ENCODE data around the gene C20orf144.

Gene C20orf144

GRCh38 chr20:33677991-33678702 lies 16.0 kb downstream of the C20orf144 start:
- no peak for DNase-seq

- no peak for DNase-seq
These were observed 17.8 kb downstream of the C20orf144 start for GRCh38 chr20:33679758-33680485.

- DNase-seq = peak; percentile 24
These were observed 18.6 kb downstream of the C20orf144 start for GRCh38 chr20:33680686-33681085.

GRCh38 chr20:33681288-33681687 lies 19.2 kb downstream of the C20orf144 start:
- no peak for DNase-seq

DNA sequence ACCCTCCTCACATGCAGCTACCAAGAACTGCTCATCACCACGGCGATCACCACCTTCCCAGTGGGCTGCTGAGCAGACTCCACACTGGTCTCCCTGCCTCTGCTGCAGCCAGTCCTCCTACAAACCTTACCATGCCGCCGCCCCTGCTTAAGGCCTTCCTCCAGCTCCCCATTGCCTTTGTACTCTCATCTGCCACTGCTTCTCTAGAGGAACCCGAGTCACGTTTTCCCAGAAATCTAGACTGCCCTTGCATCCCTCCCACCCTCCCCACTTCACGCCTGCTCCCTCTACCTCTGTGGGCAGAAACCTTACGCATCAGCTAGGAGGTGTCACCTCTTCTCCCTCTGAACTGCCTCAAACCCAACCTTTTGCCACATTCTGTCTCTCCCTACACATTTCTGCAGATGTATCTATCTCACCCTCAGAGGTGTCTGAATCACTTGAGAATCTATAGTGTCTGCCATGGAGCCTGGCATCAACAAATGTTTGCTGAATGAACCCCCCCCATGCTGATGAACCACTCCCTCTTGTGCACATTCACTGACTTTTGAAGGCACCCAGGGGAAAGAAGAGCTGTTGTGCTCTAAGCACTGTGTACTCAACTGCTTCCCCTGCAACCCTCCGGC lies 19.7 kb downstream of the C20orf144 start:
- no peak for DNase-seq

- DNase-seq = no peak
These were observed 22.6 kb downstream of the C20orf144 start for GRCh38 chr20:33684533-33685327.

DNA sequence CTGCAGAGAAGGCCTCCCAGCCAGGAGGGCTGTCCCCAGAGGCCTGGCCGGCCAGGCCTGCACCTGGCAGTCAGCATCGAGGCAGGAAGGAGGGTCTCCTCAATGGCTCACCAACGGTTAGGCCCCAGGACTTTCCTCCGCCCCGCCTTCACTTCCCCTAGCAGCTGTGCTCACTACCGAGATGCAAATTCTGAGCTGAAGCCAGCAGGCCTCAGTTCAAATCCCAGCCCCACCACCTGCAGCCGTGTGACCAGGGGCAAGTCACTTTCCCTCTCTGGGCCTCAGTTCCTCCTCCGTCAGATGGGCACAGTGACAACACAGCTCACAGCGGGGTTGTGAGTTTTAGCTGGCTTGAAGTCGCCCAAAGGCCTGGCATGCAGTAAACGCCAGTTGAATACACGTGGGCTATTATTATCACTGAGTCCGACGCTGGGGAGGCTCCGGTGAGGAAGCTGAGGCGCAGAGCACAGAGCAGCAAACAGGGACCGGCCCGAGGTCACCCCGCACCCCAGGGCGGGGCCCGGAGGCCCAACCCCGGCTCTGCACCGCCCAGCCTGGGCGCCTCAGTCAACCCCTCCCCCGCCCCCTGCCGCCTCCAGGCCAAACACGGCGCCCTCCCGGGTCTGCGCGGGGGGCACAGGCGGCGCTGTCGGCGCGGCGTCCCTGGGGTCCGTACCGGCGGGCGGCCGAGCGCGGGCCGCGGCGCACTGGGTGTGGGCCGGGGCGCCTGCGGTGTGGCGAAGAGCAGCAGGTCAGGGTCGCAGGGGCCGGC lies 23.4 kb downstream of the C20orf144 start:
- DNase-seq = no peak

GRCh38 chr20:33686100-33686983 lies 24.2 kb downstream of the C20orf144 start, which contains the start of gene E2F1:
Gene E2F1 (minus strand): TSS chr20:33686385. CDS start chr20:33686264, 121 bp downstream.
- DNase-seq = peak; percentile 90

GRCh38 chr20:33686984-33687366 lies 24.8 kb downstream of the C20orf144 start:
- no peak for DNase-seq

DNA sequence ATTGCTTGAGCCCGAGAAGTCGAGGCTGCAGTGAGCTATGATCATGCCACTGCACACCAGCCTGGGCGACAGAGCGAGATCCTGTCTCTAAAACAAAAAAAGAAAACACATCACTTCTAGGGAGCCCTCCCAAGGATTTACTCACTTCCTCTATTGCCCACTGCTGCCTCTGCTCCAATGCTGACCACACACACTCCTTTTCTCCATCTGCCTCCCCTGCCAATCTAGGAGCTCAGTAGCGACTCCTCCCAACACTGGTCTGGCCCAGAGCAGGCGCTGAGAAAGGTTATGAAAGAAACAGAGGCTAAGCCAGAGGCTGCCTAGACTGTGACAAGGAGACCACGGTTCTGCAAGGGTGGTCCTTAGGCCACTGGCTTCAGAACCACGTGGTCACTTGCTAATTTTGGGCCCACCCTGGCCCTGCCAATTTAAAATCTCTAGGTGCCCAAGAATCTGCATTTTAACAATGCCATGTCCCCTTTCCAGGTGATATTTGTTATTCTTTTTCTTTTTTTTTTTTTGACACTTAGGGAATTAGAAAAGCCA lies 25.3 kb downstream of the C20orf144 start:
- DNase-seq = peak; percentile 11

- no peak for DNase-seq
These were observed 26.1 kb downstream of the C20orf144 start for GRCh38 chr20:33687993-33688937.

DNA sequence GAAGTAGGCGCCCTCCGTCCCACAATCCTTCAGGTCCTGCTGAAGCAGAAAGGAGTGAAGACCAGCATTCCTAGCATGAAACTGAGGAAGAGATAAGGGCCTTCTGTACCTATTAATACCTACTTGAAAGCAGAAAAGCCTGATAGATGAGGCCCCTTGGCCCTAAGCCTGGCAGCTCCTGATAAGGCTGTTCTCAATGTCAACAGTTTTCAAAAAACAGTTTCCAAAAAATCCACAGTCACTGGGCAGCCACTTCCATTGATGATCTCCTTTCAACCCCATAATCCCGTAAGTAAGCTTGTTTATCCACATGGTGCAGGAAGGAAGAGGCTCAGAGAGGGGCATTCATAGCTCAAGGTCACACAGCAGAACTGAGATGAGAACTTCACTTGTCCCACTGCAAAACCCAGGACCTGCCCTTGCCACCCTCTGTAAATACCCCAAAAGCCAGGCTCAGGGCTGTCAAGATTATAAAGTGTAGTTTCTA lies 26.9 kb downstream of the C20orf144 start:
- DNase-seq = no peak

- DNase-seq = no peak
These were observed 27.4 kb downstream of the C20orf144 start for GRCh38 chr20:33689493-33689892.

DNA sequence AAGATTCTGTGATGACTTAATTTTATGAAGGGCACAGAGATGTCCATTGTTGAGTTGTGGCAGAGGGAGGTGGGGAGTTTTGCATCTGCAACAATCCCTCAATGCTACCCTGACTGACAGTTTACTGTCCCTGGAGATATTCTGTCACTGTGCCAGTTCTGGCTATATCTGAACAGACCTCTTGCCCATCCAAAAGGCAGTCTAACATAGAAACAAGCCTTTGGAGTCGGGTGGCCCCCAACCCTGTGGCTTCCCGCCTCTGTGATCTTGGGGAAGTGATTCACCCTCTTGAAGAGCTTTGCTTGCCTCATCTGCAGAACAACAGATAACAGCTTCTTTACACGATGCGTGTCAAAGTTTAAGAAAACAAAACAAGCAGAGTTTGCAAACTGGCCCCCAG lies 27.8 kb downstream of the C20orf144 start:
- peak; percentile 23 for DNase-seq

- no peak for DNase-seq
These were observed 31.2 kb downstream of the C20orf144 start for GRCh38 chr20:33693289-33693688.

GRCh38 chr20:33693741-33694638 lies 31.9 kb downstream of the C20orf144 start:
- peak; percentile 11 for DNase-seq

- no peak for DNase-seq
These were observed 32.5 kb downstream of the C20orf144 start for GRCh38 chr20:33694639-33695012.

- DNase-seq = no peak
These were observed 34.3 kb downstream of the C20orf144 start for GRCh38 chr20:33696448-33696847.
